GOT3 (cell line): ENCODE data around the gene WDR20.

Source experiments
- DNase-seq: peaks from one replicate; lab custom pipeline; 2025; ENCODE audit warnings: mixed read lengths; lab: John Stamatoyannopoulos, UW

WDR20 gene

DNA sequence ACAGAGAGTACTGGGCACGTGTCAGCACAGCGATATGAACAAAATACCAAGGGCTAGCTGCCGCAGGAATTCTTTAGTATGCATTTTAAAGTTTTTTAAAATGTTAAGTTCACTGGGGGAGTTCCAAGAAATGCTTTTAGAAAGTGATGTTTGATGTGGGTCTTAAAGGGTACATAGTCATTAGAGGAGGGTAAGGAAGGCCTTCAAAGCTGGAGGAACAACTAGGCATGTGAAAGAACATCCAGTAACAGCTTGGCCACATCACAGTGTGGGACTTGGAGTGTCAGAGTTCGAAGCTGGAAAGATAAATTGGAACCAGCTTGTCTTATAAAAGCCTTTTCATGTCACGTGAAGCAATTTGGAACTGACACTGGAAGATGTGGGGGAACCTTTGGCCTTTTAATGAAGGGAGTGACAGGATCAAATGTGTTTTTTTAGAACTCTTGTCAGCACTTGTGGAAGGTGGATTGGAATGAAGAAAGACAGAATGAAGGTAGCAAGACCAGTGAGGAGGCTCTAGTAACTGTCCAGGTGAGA lies 57.7 kb downstream of the WDR20 start:
- DNase-seq, result no peak

GRCh38 chr14:102200690-102201352 lies 61.1 kb downstream of the WDR20 start:
- DNase-seq, result no peak

DNA sequence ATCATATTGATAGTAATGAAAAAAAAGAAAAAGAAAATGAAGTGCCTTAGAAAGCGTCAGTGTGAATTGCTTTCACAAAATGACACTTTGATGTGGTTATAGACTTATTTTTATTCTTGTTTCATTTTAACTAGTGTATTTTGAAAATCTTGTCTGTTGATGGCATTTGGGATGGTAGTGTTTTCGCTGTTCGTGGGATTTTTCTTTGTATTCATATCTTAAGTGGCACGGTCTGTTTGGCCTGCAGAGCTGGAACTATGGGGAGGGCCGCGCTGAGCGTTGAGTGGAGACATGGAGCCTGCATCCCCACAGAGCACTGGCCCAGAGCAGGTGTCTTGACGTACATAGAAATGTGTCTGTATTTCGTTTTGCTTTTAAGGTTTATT lies 61.6 kb downstream of the WDR20 start:
- DNase-seq, result no peak

DNA sequence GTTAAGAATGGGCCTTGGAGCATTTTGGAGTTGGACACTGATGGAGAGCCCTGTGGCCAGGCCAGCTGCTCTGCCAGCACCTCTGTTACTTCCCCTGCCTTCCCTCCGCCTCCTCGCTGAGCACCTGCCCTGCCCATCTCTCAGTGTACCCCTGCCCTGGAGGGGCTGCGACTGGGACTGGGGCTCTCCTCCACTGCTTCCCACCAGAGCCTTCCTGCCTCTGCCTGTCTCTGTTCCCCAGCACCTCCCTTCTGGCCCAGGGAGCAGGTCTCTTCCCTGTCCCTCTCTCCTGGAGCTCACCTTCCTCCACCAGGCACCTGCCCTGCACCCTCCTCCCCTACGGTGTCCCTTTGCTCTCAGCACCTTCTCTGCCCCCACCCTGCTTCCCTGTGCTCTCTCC lies 62.1 kb downstream of the WDR20 start:
- DNase-seq, result no peak

DNA sequence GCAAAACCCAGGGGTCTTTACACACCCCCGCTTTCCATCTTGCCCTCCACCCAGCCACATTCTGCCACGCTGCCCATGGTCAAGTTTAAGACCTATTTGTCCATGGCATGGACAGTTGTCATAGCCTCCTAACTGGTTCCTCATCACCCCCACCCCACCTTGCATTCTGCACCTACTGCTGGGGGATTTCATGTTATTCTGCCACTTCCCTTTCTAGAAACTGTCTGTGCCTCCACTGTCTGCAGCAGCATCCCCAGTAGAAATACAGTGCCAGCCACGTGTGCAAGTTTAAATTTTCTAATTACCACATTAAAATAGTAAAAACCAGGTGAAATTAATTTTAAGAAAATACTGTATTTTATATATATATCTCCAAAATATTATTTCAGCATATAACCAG lies 63.2 kb downstream of the WDR20 start:
- DNase-seq, result no peak

GRCh38 chr14:102203382-102203781 lies 63.7 kb downstream of the WDR20 start:
- no peak for DNase-seq

- no peak for DNase-seq
Observed at GRCh38 chr14:102205560-102205959, 65.9 kb downstream of the WDR20 start.

GRCh38 chr14:102206918-102207317 lies 67.2 kb downstream of the WDR20 start:
- DNase-seq, result no peak

DNA sequence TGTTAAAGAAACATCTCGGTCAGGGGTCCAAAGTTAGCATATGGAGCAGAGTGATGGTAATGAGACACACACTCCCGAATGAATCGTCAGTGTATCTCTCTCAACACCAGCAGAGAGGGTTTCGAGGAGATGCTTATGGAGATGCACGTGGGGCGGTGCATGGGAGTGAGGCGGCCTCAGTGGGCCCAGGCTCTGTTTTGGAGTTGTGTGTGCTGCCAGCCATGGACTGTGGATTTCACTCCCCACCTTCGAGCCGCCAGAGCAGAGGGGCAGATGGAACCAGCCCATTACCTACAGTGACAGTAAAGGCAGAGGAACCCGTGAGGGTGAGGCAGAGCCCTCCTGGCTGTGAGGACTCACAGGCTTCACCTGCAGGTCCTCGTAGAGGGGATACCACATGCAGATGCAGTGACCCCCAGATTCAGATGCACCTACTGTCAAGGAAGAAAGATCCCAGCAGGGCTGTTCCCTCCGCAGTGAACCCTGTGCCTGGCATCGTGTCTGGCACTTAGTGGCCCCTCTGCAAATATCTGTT lies 68.2 kb downstream of the WDR20 start:
- no peak for DNase-seq

DNA sequence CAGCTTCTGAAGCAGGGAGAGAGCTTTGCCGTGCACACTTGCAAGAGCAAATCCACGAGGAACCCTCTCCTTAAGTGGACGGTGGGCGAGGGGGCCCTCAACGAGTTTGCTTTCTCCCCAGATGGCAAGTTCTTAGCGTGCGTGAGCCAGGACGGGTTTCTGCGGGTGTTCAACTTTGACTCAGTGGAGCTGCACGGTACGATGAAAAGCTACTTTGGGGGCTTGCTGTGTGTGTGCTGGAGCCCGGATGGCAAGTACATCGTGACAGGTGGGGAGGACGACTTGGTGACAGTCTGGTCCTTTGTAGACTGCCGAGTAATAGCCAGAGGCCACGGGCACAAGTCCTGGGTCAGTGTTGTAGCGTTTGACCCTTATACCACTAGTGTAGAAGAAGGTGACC lies 69.0 kb downstream of the WDR20 start:
- no peak for DNase-seq

GRCh38 chr14:102209224-102209966 lies 69.7 kb downstream of the WDR20 start:
- no peak for DNase-seq

DNA sequence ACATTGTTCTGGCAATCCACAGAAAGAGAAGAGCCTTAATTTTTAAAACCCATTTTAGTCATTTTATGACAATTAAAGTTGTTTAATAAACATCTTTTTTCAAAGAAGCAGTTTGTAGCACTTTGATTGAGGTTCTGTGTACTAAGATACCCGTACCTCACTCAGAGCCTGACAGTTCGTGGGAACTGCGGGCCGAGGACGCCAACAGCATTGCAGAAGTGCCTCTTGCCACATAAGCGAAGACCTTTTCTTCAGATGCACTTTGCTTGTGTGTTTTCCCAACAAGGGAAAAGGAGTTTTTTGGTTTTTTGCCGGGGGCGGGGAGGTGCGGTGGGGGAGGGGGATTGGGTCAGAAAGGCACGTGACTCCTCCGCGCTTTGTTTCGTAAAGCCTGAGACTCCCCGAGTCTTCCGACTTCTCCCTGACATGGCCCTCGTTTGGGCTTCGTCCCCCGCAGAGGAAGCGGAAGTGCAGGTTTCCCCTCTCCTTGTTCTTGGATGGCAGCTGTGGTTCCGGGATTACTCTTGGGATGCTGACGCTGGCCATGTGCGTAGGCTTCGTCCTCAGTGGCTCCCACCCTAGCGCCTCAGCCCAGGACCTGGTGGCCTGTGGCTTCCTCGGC lies 70.8 kb downstream of the WDR20 start:
- DNase-seq, result no peak

GRCh38 chr14:102211240-102211639 lies 71.5 kb downstream of the WDR20 start:
- no peak for DNase-seq

GRCh38 chr14:102212356-102212755 lies 72.7 kb downstream of the WDR20 start:
- no peak for DNase-seq

GRCh38 chr14:102212845-102213244 lies 73.1 kb downstream of the WDR20 start:
- DNase-seq, result no peak

- DNase-seq, result no peak
Observed at GRCh38 chr14:102213470-102213869, 73.8 kb downstream of the WDR20 start.

DNA sequence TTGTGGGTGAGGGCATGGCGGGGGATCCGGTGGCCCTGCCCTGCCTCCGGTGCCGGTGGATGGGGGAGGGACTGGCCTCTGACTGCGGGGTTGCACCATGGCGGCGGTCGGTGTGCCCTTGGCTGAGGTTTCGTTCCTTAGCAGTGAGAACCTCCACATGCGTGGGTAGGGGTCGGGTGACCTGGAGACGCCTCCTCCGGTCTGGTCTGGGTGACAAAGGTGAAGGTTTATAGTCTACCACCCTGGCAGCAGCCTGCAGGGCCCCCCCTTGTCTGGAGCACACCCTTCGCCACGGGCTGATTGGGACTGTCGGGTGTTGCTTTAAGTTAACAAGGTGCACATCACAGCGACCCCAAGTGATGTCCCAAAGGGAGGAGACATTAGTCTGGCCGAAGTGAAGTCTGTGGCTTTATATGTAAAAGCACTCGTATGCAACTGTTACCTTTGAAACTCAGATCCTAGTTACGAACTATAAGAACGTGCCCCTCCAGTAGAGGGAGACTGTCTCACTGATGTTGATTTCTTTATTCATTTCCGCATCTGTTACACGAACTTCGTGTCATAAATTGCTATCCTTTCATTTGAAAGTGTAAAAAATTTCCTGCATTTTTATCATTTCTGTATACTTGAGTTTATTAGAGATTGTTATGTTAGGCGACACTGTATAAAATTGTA lies 74.4 kb downstream of the WDR20 start:
- DNase-seq, result no peak

- no peak for DNase-seq
Observed at GRCh38 chr14:102215071-102215470, 75.4 kb downstream of the WDR20 start.

- no peak for DNase-seq
Observed at GRCh38 chr14:102215576-102216250, 76.0 kb downstream of the WDR20 start.

GRCh38 chr14:102217399-102217798 lies 77.7 kb downstream of the WDR20 start:
- no peak for DNase-seq

DNA sequence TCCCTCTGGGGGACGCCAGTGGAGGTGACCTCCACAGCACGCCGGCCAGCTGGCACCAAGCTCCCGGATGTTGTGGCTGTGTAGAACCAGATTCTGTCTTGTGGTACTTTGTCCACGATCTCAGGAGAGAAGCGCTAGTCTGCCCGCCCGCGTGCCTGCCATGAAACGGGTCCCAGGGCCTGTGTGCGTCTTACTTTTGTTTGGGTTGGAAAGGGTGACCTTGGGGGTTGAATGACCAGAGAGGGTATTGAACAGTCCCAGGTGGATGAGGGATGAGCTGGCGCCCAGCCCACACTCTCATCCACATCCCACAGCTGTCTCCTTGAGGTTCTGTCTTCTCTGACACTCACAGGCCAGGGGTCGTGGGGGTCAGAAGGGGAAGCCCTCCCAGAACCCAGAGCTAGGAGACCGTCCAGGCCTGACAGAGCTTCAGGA lies 78.3 kb downstream of the WDR20 start:
- DNase-seq, result no peak

- no peak for DNase-seq
Observed at GRCh38 chr14:102218688-102219087, 79.0 kb downstream of the WDR20 start.
